T-helper 1 cell treated with Interleukin-12 subunit alpha and Interleukin-12 subunit beta and Interleukin-4 antibody, amounts not matched to agents 30 ng/mL and 1 ng/mL, for 36 hours (primary cell): ENCODE results near the gene UBR4. TPM values are rescaled to one million over a fixed set of nuclear protein-coding genes. Genes with fewer than 3 reads are reported as not detected.
"Not testable (repeated sequence)": the region's sequence is repeated elsewhere in the genome, so short reads cannot be mapped to it uniquely, and the experiment has no call there.

Experiments used
- intact Hi-C: fragments of 100-400 bp; cut with micrococcal nuclease; formaldehyde crosslinking; loops from one replicate; pipeline ENCODE4 v1.15.1; 2024
- total RNA-seq: library from RNA; stranded (reverse); gene quantifications from 2 replicates; pipeline ENCODE4 v1.2.3, GENCODE V29; 2022

The UBR4 gene
- total RNA-seq, 1 donor from 2014 or later: 142 TPM

GRCh38 chr1:19220080-19220846 lies 10.2 kb upstream of the UBR4 start:
- intact Hi-C loops: no loop called here

DNA sequence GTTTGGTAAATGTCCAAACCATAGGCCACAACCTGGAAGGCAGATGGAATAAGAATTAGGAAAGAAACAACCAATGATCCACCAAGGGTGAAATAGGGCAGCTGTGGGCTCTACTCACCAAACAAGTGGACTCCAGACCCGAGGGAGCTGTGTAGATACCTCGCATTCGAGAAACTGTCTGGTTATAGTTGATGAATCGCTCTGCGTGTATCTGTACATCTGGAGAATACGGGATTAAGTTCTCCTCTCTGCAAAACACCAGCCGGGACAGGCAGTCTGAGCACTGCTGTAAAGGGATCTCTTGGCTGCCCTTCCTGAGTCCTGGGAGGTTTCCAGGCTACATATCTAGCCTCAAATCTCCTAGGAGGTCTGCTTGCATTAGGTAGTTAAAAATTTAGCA lies 9.4 kb upstream of the UBR4 start:
- intact Hi-C loops: no loop called here

DNA sequence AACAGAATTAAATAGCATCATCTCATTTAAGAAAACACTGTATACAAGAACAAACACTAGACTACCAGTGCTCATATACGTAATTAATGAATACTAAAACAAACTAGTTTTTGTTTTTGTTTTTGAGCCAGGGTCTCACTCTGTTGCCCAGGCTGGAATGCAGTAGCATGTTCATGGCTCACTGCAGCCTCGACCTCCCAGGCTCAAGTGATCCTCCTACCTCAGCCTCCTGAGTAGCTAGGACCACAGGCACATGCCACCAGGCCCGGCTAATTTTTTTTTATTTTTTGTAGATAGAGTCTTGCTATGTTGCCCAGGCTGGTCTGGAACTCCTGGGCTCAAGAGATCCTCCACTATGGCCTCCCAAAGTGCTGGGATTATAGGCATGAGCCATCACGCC lies 6.5 kb upstream of the UBR4 start:
- intact Hi-C loops: not testable (repeated sequence)

- intact Hi-C loops: no loop called here
These were observed 3.5 kb upstream of the UBR4 start for GRCh38 chr1:19213580-19213979.

GRCh38 chr1:19212167-19212566 lies 2.1 kb upstream of the UBR4 start:
- intact Hi-C loops: no loop called here

- intact Hi-C loops: loop anchor here (1.0 to 2.0 kb wide), 10 partner anchors 30 to 385 kb away; partner anchors contain the start of genes AKR7A2, ALDH4A1, EMC1 and MRTO4
These were observed 895 bp upstream of the UBR4 start for GRCh38 chr1:19210772-19211549.

DNA sequence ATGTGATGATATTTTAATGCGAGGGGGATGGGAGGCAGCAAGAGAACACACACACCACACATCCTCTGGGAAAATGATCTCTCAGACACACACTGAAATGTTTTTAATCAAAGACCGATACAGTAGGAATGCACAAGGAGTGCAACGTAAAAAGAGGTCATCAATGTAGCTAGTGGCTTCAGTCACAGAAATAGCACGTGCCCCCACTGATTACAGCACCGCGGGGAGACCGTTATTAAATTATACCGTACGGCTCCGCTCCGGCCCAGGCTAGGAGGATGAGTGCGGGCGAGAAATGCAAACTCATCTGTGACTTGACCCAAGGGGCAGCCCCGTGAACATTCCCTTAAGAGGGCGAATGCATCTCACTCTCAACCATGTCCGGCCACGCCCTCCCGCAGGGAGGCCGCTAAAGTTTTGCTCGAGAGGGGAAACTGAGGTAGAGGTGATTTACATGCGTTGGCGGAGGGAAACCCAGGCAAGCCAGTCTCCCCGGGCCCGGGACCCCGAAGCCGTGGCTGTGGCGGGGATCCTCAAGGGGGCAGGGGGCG lies 552 bp downstream of the UBR4 start:
- intact Hi-C loops: no loop called here

DNA sequence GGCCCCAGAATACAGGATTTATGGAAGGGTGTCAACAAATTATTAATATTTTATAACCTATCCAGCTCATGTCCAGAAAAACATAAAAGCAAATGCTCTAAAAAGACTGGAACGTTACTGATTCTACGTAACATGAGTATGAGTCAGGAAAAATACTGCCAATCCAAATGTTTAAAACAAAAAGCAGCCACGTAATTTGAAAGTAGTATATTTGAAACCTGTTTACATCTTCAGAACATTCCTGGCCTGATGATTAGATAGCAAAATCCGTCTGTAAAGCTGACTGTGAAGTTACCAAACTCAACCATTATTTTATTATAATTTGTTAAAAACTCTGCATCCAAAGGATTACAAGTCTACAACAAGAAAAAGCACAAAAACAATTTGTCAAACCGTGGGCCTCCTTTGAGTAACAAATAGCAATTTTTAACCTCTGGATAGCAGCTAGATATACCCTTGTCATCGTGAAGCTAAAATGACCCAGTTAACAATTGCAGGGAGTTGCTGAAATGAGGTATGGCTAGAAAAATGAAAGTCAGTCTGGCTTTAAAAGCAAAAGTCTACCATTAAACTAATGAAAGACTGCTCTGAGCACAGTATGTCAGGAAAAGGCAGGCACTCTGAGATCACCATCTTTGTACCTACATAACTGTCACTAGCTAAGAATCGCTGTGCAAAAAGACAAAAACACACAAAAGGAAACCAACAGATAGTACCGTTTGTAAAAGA lies 1.2 kb downstream of the UBR4 start:
- intact Hi-C loops: no loop called here

DNA sequence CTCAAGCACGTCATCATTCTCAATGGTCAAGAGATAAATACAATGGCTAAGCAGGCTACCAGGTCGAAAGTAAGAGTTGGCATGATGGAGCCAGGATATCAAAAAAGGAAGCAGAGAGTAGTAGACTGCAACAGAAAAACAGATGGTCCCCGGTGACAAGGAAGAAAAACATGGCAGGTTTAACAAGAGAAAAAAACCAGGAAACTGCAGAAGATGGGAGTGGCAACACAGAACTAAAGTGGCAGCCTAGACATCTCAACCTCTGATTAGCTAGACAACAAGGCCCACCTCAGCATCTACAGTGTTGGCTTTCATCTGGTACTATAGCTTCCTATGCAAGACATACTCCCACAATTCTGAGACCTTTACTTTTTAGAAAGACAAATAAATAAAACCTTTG lies 3.1 kb downstream of the UBR4 start:
- intact Hi-C loops: no loop called here

DNA sequence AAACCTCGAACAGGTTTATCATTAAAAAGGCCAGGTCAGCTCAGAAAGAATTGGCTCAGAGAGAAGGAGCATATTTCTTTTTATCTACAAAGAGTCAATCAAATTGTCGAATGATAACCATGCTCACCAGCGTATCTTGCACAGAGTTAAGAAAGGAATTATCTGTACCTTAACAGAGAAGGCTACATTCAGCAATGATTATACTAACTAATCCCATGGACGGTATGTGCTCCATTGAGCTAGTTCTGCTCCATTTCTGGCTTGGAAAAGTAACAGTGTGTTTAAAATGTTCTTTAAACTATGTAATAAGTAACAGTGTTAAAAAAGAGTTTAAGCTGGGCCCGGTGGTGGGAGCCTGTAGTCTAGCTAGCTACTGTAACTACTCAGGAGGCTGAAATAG lies 4.2 kb downstream of the UBR4 start:
- intact Hi-C loops: no loop called here

GRCh38 chr1:19205403-19205802 lies 4.7 kb downstream of the UBR4 start:
- intact Hi-C loops: no loop called here

DNA sequence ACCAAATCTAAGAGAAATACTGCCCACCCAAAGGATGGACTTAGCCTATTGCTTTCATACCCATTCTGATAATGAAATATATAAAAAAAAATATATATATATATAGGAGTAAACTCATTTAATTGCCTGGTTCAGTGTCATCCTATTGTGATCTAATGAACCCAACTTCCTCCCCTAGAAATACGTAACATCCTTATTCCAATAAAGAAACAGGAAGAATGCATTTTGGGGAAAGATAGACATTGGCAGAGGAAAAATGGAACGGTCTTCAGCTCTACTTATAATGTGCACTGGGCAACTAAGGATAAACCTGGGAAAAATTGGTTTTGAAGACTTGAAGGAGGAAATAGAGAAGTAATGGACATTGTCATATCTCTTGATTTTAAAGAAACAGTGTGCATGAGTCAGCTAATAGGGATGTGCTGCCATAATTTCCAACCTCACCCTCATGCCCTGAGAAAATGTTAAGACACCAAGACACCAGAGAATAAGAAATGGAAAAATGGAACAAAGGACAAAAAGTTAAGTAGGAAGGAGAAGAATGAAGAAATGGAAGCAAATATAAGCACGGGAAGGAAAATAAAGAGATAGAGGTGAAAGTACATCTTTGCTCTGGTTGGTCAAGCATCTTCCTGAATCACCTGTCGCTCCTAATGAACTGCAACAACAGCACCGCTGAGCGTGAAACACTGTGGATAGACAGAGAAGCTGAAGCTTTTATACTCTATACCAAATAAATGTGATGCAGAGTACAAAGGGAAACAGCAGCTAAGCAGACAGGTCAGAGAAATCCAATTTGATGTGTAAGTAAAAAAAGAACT lies 5.4 kb downstream of the UBR4 start:
- intact Hi-C loops: no loop called here

- intact Hi-C loops: no loop called here
These were observed 6.6 kb downstream of the UBR4 start for GRCh38 chr1:19203440-19203839.

GRCh38 chr1:19202396-19202795 lies 7.7 kb downstream of the UBR4 start:
- intact Hi-C loops: no loop called here

DNA sequence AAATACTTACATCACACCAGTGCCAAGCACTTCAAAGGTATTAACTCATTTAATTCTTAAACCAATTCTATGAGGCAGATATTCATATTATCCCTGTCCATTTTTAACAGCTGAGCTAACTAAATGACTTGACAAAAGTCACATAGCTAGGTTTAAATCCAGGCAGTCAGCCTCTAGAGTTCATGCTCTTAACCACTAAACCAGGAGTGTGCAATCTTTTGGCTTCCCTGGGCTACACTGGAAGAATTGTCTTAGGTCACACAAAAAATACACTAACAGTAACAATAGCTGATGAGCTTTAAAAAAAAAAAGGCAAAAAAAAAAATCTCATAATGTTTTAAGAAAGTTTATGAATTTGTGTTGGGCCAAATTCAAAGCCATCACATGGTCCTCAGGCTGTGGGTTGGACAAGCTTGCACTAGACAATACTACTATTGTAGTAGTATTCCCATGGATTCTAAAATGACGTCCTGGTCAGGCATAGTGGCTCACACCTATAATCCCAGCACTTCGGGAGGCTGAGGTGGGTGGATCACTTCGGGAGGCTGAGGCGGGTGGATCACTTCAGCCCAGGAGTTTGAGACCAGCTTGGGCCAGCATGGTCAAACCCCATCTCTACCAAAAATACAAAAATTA lies 10.0 kb downstream of the UBR4 start:
- intact Hi-C loops: no loop called here

- intact Hi-C loops: no loop called here
These were observed 10.6 kb downstream of the UBR4 start for GRCh38 chr1:19199329-19199968.

DNA sequence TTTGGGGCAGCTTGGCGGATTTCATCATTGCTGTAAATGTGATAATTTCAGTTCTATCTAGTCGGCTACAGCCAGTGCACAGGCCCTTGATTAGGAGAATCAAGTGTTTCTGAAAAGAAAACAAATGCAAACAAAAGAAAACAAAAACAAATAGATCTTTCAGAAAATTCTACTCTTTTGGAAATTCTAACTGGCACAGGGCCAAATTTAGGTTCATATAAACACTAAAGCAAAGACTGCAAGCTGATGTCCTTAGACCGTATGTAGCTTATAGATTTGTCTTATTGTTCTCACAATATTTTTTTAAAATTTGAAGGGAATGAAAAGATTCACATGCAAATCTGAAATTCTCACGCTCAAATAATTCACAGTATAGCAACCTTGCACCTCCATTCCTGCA lies 11.2 kb downstream of the UBR4 start:
- intact Hi-C loops: no loop called here

DNA sequence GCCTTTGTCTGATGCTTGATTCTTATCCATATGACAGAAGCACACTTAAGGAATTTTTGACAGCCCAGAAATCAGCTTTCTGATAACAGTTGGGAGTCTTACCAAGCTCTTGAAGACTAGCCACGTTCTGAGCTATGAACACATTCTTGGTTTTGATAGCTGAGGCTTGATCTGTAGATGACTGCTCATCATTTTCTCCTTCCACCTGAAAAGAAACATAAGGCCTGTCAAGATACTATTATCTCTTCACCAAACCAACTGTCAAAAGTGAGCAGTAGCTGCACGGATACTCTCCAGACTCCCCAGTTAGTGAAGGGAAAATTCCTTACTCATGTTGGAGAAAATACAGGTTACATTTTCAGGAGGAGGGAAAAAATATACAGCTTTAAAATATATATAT lies 12.2 kb downstream of the UBR4 start:
- intact Hi-C loops: no loop called here

- intact Hi-C loops: no loop called here
These were observed 13.7 kb downstream of the UBR4 start for GRCh38 chr1:19196331-19196730.

GRCh38 chr1:19193004-19193403 lies 17.1 kb downstream of the UBR4 start:
- intact Hi-C loops: no loop called here
